ENCODE data around the gene FGD2. TPM values are rescaled to one million over a fixed set of nuclear protein-coding genes. Genes with fewer than 3 reads are reported as not detected.

Gene FGD2
- total RNA-seq, 3 donors from 2014 or later, result 6.9 to 18.3 (median 14.1) TPM

- Histone ChIP-seq H3K4me1 (ENCODE audit: low read depth) (no peaks in the 10 kb centered on the region), H3K9me3 (no peaks in the 10 kb centered on the region), H3K4me3 (no peak overlapping the region), H3K36me3 (ENCODE audit: low read depth) (no peaks in the 10 kb centered on the region)
- intact Hi-C loops (cut with DNase I, micrococcal nuclease), result no loop called here
- no peak for DNase-seq
- no peak for ATAC-seq
- TF ChIP-seq CTCF (IDR thresholded peaks at IDR 0.05), result no peak
Observed at GRCh38 chr6:36998723-36999038, 6.8 kb upstream of the FGD2 start.

- no peak for DNase-seq
- ATAC-seq, result no peak
- Histone ChIP-seq H3K4me1 (ENCODE audit: low read depth) (no peaks in the 10 kb centered on the region), H3K36me3 (ENCODE audit: low read depth) (no peaks in the 10 kb centered on the region), H3K9me3 (no peaks in the 10 kb centered on the region), H3K4me3 (no peak overlapping the region)
- no peak for TF ChIP-seq CTCF (IDR thresholded peaks at IDR 0.05)
- intact Hi-C loops (cut with DNase I, micrococcal nuclease), result no loop called here
Observed at GRCh38 chr6:36999061-36999750, 6.2 kb upstream of the FGD2 start.

- DNase-seq, result no peak
- TF ChIP-seq CTCF (IDR thresholded peaks at IDR 0.05), result no peak
- Histone ChIP-seq H3K9me3 (no peaks in the 10 kb centered on the region), H3K4me3 (no peak overlapping the region), H3K4me1 (ENCODE audit: low read depth) (no peaks in the 10 kb centered on the region), H3K36me3 (ENCODE audit: low read depth) (no peaks in the 10 kb centered on the region)
- ATAC-seq, result no peak
- intact Hi-C loops (cut with DNase I, micrococcal nuclease), result no loop called here
Observed at GRCh38 chr6:36999751-37000125, 5.7 kb upstream of the FGD2 start.

GRCh38 chr6:37004044-37004980 lies 1.1 kb upstream of the FGD2 start:
- DNase-seq, result no peak

More at GRCh38 chr6:37004044-37004980, 1.1 kb upstream of the FGD2 start:
- Histone ChIP-seq H3K4me3 (no peak overlapping the region), H3K36me3 (ENCODE audit: low read depth) (no peaks in the 10 kb centered on the region), H3K4me1 (ENCODE audit: low read depth) (no peaks in the 10 kb centered on the region), H3K9me3 (no peaks in the 10 kb centered on the region)
- peak; percentile 20 for ATAC-seq
- intact Hi-C loops (cut with DNase I, micrococcal nuclease), result no loop called here
- no peak for TF ChIP-seq CTCF (IDR thresholded peaks at IDR 0.05)
